Measurements from ENCODE around the gene SH3GL2. TPM values are rescaled to one million over a fixed set of nuclear protein-coding genes. Genes with fewer than 3 reads are reported as not detected.

The SH3GL2 gene
- total RNA-seq, 1 experiment from 2014 or later = not detected

DNA sequence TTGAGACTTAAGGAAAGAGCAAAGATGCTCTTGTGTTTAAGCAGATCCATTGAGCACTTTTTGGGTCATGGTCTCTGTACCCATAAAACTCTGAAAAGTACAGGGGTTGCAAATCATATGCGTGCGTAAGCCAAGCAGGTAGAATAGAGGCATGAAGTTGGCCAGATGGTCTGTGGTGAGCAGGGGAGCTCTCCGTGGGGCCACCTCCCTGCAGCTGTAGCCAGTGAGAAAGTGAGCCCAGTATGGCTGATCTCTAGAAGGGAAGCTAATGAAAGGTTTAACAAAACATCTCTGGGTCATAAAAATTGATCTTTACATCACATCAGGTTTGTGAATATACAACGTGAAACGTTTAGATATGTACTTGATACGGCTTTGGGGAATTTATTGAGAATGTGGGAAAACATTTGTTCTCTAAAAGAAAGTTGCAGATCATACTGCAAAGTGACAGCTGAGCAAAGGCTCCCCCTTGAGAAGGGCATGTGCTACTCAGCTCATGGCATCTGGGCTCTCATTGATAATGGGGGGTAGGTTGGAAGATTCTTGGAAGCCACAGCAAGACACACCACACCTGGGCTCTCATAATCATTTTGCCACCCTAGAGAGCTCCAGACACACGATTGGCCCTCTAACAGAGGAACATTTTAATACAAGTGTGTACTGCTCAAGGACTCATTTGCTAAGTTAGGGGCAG lies 30.6 kb downstream of the SH3GL2 start:
- BruUV-seq (replicated peaks) = no TSS peak
- ChIA-PET CTCF (no interaction called here), POLR2A (no interaction called here)
- H3K9me3 ChIP-seq (ENCODE audit: control insufficient read depth, insufficient read depth, low read depth, low read length) = no peaks in the 10 kb centered on the region
- in situ Hi-C loops (cut with HindIII; ENCODE audit: low pct_unique_long_range_greater_than_20kb, low sequenced_read_pairs) = no loop called here
- ATAC-seq = no peak
- intact Hi-C loops (cut with micrococcal nuclease; ENCODE audit: unreplicated experiment) = no loop called here
- no peak for TF ChIP-seq TCF7L2 (IDR thresholded peaks at IDR 0.05; ENCODE audit: low read depth, low read length)
- no peak for TF ChIP-seq POLR2AphosphoS5 (IDR thresholded peaks at IDR 0.05; ENCODE audit: low read depth, low read length)
- TF ChIP-seq, protein P1, sequence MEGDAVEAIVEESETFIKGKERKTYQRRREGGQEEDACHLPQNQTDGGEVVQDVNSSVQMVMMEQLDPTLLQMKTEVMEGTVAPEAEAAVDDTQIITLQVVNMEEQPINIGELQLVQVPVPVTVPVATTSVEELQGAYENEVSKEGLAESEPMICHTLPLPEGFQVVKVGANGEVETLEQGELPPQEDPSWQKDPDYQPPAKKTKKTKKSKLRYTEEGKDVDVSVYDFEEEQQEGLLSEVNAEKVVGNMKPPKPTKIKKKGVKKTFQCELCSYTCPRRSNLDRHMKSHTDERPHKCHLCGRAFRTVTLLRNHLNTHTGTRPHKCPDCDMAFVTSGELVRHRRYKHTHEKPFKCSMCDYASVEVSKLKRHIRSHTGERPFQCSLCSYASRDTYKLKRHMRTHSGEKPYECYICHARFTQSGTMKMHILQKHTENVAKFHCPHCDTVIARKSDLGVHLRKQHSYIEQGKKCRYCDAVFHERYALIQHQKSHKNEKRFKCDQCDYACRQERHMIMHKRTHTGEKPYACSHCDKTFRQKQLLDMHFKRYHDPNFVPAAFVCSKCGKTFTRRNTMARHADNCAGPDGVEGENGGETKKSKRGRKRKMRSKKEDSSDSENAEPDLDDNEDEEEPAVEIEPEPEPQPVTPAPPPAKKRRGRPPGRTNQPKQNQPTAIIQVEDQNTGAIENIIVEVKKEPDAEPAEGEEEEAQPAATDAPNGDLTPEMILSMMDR (IDR thresholded peaks at IDR 0.05) = no peak
- no peak for TF ChIP-seq SIN3A (IDR thresholded peaks at IDR 0.05; ENCODE audit: borderline replicate concordance, insufficient read depth, low read depth, low read length)
- TF ChIP-seq REST (IDR thresholded peaks at IDR 0.05; ENCODE audit: insufficient read depth in 1 of 2, low read depth in 2 of 2, low read length in 1 of 2) = no peak
- DNase-seq (ENCODE audit: low read depth, low spot score) = no peak
- H3K27ac ChIP-seq (ENCODE audit: low read length) = no peak overlapping the region
- H3K4me1 ChIP-seq (ENCODE audit: control insufficient read depth, insufficient read depth, low read length) = no peaks in the 10 kb centered on the region
- no peak overlapping the region for H3K4me3 ChIP-seq (ENCODE audit: low read depth in 2 of 2, low read length in 2 of 2)
- H3K36me3 ChIP-seq (ENCODE audit: control insufficient read depth, insufficient read depth, low read length) = no peaks in the 10 kb centered on the region
- no peaks in the 10 kb centered on the region for H3K27me3 ChIP-seq (ENCODE audit: control insufficient read depth, insufficient read depth, low read length)

GRCh38 chr9:17611342-17611741 lies 32.5 kb downstream of the SH3GL2 start:
- no peak for TF ChIP-seq REST (IDR thresholded peaks at IDR 0.05; ENCODE audit: insufficient read depth in 1 of 2, low read depth in 2 of 2, low read length in 1 of 2)
- no peak for TF ChIP-seq TCF7L2 (IDR thresholded peaks at IDR 0.05; ENCODE audit: low read depth, low read length)
- TF ChIP-seq, protein P1 (IDR thresholded peaks at IDR 0.05) = no peak
- no peak for TF ChIP-seq SIN3A (IDR thresholded peaks at IDR 0.05; ENCODE audit: borderline replicate concordance, insufficient read depth, low read depth, low read length)
- no peak for TF ChIP-seq POLR2AphosphoS5 (IDR thresholded peaks at IDR 0.05; ENCODE audit: low read depth, low read length)
- in situ Hi-C loops (cut with HindIII; ENCODE audit: low pct_unique_long_range_greater_than_20kb, low sequenced_read_pairs) (no loop called here), intact Hi-C loops (cut with micrococcal nuclease; ENCODE audit: unreplicated experiment) (no loop called here)
- H3K27me3 ChIP-seq (ENCODE audit: control insufficient read depth, insufficient read depth, low read length) = no peaks in the 10 kb centered on the region
- H3K9me3 ChIP-seq (ENCODE audit: control insufficient read depth, insufficient read depth, low read depth, low read length) = no peaks in the 10 kb centered on the region
- no TSS peak for BruUV-seq (replicated peaks)
- no peaks in the 10 kb centered on the region for H3K36me3 ChIP-seq (ENCODE audit: control insufficient read depth, insufficient read depth, low read length)
- H3K27ac ChIP-seq (ENCODE audit: low read length) = no peak overlapping the region
- DNase-seq (ENCODE audit: low read depth, low spot score) = no peak
- no peak overlapping the region for H3K4me3 ChIP-seq (ENCODE audit: low read depth in 2 of 2, low read length in 2 of 2)
- H3K4me1 ChIP-seq (ENCODE audit: control insufficient read depth, insufficient read depth, low read length) = no peaks in the 10 kb centered on the region
- POLR2A ChIA-PET = no interaction called here
- CTCF ChIA-PET = no interaction called here
- no peak for ATAC-seq

All from Panc1 (cell line).